Fibroblast of gingiva (primary cell): ENCODE measurements around the gene SLC25A1.

ENCODE experiments used
- DNase-seq: peaks from one replicate; pipeline ENCODE4 v3.0.0-alpha.2; 2011; ENCODE audit warnings: low read depth

Gene SLC25A1

DNA sequence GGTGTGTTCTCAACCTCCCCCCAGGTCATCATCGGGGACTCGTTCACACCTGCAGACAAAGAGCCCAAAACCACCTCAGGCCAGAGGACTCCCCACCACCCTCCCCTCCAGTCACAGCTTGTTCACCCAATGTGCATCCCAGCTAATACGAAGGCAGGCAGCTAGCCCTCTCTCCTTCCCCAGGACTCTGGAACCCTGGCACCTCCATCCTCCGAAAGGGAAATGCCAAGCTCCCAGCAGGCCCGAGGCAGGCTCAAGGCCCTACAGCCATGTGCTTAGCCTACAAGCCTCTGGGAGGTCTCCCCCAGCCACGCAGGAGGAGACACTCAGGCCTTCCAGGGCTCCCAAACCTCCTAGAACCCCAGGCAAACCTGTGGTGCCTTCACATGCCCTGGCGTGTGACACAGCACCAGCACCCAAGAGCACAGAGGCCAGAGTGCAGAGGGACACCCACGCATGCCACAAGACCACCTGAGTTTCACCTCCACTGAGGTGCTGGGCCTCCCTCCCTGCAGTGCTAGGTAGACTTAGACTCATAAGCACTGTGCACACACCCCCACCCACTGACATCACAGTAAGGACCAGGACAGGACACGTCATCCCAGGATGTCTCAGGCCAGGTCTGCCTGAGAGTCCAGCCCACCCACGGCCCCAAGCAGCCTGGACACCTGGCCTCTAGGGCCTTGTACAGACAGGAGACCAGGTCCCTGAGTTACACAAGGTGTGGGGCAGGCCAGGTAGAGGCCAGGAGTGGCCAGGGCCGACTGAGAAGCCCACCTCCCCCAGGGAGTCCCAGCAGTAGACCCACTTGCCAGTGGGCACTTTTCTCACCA, 40.9 kb downstream of the SLC25A1 start:
- DNase-seq, result no peak

DNA sequence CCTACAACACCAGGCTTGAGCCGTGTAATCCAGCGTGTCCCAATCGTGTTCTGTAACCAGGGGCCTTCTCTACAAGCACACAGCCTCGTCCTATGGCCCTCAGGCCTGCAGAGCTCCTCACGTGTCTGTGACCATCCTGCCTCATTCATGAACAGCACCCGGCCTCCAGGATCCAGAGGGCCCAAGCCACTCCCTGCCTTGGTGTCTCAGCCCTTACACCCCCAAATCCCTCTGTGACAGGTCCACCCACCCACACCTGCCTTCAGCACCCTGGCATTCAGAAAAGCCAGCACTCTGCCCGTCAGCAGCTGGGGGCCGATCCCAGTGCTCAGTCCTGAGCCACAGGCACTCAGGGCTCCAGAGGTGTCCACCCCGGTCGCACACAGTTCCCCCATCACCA, 41.6 kb downstream of the SLC25A1 start:
- DNase-seq, result no peak

DNA sequence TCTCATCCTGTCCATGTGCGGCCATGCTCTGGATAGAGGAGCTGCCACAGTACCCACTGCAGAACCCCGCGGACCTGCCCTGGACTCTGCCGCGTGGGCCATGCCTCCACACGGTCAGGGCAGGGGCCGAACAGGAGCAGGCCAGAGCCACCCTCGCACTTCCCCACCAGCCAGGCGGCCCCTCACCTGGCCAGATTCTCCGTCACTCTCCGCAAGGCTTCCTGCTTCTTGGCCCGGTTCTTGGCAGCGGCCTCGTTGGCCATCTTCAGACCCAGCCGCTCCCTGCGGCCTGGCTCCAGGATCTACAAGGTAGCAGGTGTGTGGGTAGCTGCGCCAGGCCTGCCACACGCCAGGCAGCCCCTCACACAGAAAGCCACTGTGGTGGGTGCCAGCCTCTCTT, 43.7 kb downstream of the SLC25A1 start:
- DNase-seq, result no peak

DNA sequence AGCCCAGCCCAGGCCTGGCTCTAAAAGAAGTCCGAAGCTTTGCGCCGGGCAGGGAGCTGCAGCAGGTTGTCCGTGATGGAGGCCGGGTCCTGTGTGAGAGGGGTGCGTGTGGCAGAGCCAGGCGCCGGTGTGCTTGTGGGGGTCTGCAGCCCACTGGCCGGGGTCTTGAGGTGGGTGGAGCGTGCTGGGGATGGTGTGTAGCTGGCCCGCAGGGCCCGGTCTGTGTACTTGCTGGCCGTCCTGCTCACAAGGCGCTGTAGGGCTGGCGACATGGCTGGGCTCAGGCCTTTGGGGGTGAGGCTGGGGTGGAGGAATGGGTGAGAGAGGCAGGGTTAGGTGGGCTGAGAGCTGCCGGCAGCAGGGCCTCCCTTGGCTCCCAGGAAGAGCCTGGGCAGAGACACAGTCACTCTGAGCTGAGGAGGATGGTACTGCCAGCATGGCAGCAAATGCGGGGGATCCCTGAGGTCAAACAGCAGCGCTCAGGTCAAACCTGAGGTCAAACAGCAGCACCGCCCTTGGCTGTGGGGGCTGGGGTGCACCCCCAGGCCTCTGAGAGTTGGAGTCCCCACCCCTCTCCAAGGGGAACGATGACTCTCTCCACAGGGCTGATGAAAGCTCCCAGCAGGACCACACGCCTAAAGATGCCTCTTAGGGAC, 44.2 kb downstream of the SLC25A1 start:
- DNase-seq, result no peak

DNA sequence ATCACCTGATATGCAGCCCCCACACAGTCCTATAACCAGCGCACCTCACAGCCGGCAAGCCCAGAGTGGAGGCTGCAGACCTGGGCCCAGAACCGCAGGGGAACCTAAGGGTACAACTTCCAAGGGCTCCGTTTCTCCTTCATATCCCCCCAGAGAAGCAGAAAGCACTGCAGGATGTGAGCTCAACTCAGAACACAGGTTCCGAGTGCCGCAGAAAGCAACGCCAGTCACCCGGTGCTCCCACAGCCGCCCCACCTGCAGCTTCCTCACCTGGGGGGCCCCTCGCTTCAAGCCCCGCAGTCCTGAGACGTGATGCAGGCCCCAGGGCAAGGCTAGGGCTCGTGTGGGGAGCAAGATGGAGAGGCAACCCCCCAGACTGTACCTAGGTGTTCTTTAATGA, 45.0 kb downstream of the SLC25A1 start:
- no peak for DNase-seq

DNA sequence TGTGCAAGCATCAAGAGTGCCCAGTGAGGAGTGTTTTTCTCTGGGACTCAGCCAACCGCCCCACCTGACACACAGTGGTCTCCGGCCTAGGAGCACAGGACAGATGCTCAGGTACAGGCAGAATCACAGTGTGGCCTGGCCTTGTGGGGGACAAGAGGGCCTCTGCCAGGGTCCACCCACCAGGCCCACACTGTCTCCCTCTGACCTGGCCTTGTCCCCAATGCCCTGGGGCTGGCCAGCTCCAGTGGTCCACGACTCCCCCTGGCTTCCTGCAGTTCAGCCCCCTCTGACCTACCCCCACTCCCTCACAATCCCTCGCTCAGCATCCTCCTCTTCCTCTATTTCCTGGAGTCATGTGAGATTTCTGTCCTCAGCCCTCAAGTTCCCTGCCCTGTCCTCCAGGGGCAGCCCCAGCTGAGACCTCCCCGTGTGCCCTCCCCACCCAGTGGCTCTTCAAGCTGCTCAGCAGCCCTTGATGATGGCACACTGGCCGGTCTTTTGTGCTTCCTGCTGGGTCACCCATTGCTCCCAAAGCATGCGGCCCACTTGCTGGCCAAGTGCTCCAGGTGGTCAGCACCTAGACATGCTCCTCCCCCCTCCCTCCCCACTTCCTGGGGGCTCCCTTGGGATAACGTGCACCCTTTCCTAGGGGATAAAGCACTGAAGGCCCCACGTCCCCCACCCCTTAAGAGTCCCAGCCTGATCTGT, 45.7 kb downstream of the SLC25A1 start:
- DNase-seq, result no peak

DNA sequence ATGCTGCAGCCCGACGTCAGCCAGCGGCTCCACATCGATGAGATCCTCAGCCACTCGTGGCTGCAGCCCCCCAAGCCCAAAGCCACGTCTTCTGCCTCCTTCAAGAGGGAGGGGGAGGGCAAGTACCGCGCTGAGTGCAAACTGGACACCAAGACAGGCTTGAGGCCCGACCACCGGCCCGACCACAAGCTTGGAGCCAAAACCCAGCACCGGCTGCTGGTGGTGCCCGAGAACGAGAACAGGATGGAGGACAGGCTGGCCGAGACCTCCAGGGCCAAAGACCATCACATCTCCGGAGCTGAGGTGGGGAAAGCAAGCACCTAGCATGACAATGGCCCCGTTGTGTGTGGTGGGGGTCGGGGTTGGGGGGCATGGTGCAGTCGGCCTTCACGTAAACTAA, 46.4 kb downstream of the SLC25A1 start:
- no peak for DNase-seq

DNA sequence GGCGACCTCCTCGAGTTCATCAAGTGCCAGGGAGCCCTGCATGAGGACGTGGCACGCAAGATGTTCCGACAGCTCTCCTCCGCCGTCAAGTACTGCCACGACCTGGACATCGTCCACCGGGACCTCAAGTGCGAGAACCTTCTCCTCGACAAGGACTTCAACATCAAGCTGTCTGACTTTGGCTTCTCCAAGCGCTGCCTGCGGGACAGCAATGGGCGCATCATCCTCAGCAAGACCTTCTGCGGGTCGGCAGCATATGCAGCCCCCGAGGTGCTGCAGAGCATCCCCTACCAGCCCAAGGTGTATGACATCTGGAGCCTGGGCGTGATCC, 46.9 kb downstream of the SLC25A1 start:
- no peak for DNase-seq

DNA sequence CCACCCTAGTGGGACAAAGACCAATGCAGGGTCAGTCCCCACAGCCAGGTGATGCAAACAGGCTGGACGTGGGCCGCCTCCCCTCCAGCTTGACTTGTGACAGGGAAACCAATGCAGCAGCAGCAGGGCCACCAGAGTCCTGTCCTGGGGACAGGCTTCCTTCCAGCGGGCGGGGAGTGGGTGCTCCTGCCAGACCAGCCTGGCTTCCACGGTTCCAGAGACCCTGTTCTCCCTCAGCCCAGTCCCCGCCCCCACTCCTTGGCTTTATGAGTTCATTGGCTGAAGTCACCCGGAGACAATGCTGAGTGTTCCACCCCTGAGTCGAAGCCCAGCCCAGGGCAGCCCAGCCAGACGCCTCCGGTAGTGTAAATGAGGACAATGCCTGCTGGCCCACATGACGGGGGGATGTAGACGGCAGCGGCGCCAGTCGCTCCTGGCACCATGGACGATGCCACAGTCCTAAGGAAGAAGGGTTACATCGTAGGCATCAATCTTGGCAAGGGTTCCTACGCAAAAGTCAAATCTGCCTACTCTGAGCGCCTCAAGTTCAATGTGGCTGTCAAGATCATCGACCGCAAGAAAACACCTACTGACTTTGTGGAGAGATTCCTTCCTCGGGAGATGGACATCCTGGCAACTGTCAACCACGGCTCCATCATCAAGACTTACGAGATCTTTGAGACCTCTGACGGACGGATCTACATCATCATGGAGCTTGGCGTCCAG, 47.4 kb downstream of the SLC25A1 start, which contains the start of gene TSSK2:
TSSK2 (plus strand) TSS at position 350 of the 726 bp plus-strand sequence; CDS start at position 442, 92 bp downstream.
- DNase-seq, result no peak

DNA sequence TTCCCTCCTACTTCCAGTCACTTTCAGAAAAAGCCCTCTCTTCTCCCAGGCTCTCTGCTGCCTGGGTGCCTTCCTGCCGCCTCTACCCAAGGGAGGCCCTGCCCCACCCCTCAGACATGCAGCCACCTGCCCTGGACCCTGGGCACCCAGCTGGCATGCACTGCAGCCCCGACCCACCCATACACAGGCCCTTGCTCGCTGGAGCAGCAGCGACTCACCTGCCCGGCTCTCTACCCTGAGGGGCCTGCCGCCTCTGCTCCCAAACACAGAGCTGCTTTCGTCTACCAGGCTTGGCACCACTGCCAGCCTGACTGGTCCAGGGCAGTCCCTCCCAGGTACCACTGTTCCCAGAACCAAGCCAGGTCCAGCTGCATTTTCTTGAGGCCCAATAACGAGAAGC, 48.7 kb downstream of the SLC25A1 start:
- DNase-seq, result no peak

DNA sequence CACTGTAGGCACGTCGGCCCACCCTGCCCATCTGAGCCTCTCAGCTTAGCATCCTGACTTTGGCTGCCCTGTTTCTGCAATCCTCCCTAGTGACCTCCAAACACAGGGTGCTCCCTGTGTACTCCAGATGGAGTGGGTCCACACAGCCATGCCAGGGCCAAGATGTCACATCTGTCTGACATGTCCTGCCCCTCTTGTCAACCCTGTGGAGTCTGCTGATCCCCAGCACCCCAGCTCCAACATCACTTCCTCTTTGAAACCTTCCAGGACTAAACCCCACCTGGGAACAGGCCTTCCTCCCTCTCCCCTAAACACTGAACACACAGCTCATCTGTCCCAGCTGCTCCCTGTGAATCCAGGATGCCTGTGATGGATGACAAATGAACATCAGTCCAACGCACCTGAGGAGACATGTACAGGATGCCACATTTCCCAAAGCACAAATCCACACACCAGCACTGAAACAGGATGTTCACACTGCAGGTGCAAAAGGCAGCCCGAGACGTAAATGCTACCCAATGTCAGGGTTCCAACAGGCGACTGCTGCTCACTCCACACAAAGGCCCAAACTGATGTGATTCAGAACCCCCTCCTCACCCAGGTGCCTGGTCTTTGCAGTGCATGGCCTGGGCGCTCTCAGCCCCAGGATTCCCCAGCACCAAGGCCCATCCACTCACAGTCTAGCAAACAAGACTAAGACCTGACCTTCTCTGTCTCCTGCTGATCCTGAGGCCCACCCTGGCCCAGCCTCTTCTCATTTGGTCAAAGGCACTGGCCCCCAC, 49.4 kb downstream of the SLC25A1 start:
- DNase-seq, result no peak

DNA sequence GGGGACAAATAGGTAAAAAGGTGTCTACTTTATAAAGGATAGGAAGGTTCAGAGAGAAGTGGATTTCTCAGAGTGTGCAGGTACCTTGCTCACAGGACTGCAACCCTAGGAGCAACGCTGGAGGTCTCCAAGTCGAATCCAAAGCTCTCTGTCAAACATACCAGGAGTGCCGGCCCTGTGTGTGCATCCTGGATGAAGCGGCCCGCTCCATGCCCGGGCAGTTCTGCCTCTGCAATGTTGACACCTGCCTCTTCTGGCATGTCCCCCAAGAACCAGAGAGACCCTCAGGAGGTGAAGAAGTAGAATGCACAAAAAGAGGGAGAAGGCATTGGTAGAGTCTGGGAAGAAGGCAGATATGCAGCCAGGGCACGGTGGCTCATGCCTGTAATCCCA, 50.5 kb downstream of the SLC25A1 start:
- no peak for DNase-seq

DNA sequence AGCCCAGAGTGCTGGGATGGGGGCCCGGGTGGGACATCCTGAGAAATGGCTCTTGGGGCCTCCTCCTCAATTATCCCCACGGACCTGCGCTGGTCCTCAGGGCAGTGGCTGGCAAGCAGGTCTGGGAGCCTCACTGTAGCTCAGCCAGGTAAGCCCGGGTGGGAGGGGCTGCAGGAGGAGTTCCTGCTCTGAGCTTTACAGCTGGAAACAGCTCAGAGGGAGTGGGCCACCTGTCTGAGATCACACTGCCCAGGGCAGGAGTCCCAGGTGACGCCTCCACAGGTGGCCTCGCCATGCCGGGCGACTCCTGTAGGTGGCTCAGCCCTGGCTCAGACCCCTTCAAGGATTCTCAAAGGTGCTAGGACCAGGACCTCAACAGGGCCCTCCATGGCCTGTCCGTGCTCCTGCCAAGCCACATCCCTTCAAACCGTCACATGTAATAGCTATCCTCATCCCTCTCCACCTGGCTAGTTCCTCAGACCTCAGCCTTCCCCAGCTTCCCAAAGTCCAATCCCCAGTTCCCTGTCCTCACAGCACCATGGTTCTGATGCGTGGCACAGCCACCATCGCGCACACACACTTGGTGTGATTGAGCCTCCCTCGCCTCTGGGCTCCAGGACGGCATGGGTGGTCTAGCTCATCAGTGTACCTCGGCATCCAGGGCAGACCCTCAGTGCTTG, 51.1 kb downstream of the SLC25A1 start:
- DNase-seq, result no peak

DNA sequence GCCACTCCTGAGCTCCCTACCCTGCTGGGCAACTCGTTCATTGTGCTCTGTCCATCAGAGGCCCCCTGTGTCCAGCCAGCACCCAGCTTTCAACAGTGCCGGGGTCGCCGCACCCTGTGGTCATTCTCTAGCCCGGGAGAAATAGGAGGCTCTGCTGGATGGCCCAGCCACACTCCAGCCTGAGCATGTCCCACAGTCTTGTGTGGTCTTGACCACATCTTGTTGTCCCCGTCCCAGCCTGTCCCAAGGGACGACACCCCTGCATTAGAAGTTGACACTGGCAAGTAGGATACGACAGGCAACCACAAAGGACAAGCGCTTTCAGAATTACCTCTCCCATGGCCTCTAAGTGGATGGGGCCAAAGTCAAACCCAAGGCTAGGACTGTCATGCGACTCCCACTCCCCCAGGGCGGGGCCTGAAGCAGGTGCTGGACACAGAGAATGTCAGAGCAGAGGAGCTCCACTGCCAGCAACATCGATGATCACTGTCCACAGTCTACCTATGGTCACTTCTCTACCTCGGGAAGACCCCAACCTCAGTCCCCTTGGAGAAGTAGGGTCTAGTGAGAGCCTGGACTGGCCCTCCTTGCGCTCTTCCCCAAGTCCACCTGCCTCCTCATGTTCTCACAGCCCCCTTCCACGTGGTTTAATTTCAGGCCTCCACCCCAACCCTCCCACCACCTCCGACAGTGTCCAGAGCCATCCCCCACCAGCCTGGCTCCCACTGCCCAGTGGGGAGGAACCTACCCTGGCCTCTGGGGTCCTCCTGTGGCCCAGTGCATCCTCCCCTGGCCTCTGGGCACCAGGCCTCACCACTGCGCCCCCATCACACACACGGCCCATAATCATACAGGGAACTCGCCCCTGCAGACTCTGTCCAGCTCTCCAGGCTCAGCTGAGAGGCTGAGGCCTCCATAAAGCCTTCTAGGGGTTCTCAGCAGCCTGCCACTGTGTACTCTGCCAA, 51.9 kb downstream of the SLC25A1 start:
- DNase-seq, result no peak
